ENCODE measurements around the gene DPH7. TPM values are rescaled to one million over a fixed set of nuclear protein-coding genes. Genes with fewer than 3 reads are reported as not detected.

Gene DPH7
- total RNA-seq, 2 experiments from 2014 or later = 32.4 to 36.6 TPM

- Mint-ChIP-seq H3K4me1 (ENCODE audit: low read depth) (peaks cover 27% of the 10 kb centered on the region), H3K9me3 (no peaks in the 10 kb centered on the region), H3K36me3 (ENCODE audit: low read depth) (peaks cover 16% of the 10 kb centered on the region), H3K27ac (no peak overlapping the region), H3K27me3 (ENCODE audit: low read depth) (no peaks in the 10 kb centered on the region), H3K4me3 (no peak overlapping the region)
- no peak for DNase-seq
- intact Hi-C loops (cut with micrococcal nuclease) = no loop called here
- CTCF ChIA-PET = no interaction called here
Observed at GRCh38 chr9:137614631-137615386, 36.1 kb upstream of the DPH7 start.

GRCh38 chr9:137613738-137614523 is 35.2 kb upstream of the DPH7 start:
- Mint-ChIP-seq H3K27me3 (ENCODE audit: low read depth) (no peaks in the 10 kb centered on the region), H3K4me3 (no peak overlapping the region), H3K36me3 (ENCODE audit: low read depth) (peaks cover 16% of the 10 kb centered on the region), H3K27ac (no peak overlapping the region), H3K4me1 (ENCODE audit: low read depth) (peaks cover 24% of the 10 kb centered on the region), H3K9me3 (no peaks in the 10 kb centered on the region)
- intact Hi-C loops (cut with micrococcal nuclease) = no loop called here
- no peak for DNase-seq
- CTCF ChIA-PET = no interaction called here

- intact Hi-C loops (cut with micrococcal nuclease) = no loop called here
- Mint-ChIP-seq H3K4me1 (ENCODE audit: low read depth) (peaks cover 24% of the 10 kb centered on the region), H3K9me3 (no peaks in the 10 kb centered on the region), H3K4me3 (no peak overlapping the region), H3K36me3 (ENCODE audit: low read depth) (peaks cover 16% of the 10 kb centered on the region), H3K27me3 (ENCODE audit: low read depth) (no peaks in the 10 kb centered on the region), H3K27ac (no peak overlapping the region)
- CTCF ChIA-PET = no interaction called here
- DNase-seq = no peak
Observed at GRCh38 chr9:137613259-137613658, 34.5 kb upstream of the DPH7 start.

GRCh38 chr9:137612741-137613142 is 34.0 kb upstream of the DPH7 start:
- DNase-seq = no peak
- no peaks in the 10 kb centered on the region for H3K9me3 Mint-ChIP-seq
- peaks cover 12% of the 10 kb centered on the region for H3K36me3 Mint-ChIP-seq (ENCODE audit: low read depth)
- H3K4me1 Mint-ChIP-seq (ENCODE audit: low read depth) = peaks cover 21% of the 10 kb centered on the region
- no peak overlapping the region for H3K27ac Mint-ChIP-seq
- CTCF ChIA-PET = no interaction called here
- no peak overlapping the region for H3K4me3 Mint-ChIP-seq
- H3K27me3 Mint-ChIP-seq (ENCODE audit: low read depth) = no peaks in the 10 kb centered on the region
- intact Hi-C loops (cut with micrococcal nuclease) = no loop called here

- H3K9me3 Mint-ChIP-seq = no peaks in the 10 kb centered on the region
- intact Hi-C loops (cut with micrococcal nuclease) = no loop called here
- H3K4me3 Mint-ChIP-seq = no peak overlapping the region
- peak overlapping the region; percentile 30 for H3K27ac Mint-ChIP-seq
- peaks cover 20% of the 10 kb centered on the region for H3K4me1 Mint-ChIP-seq (ENCODE audit: low read depth)
- no peaks in the 10 kb centered on the region for H3K27me3 Mint-ChIP-seq (ENCODE audit: low read depth)
- CTCF ChIA-PET = no interaction called here
- H3K36me3 Mint-ChIP-seq (ENCODE audit: low read depth) = peaks cover 5% of the 10 kb centered on the region
- peak; percentile 63 for DNase-seq
Observed at GRCh38 chr9:137611623-137612609, 33.2 kb upstream of the DPH7 start.

GRCh38 chr9:137610944-137611343 is 32.2 kb upstream of the DPH7 start:
- Mint-ChIP-seq H3K27me3 (ENCODE audit: low read depth) (no peaks in the 10 kb centered on the region), H3K4me1 (ENCODE audit: low read depth) (peaks cover 25% of the 10 kb centered on the region), H3K9me3 (no peaks in the 10 kb centered on the region), H3K4me3 (no peak overlapping the region), H3K27ac (peak overlapping the region; percentile 28), H3K36me3 (ENCODE audit: low read depth) (peaks cover 5% of the 10 kb centered on the region)
- CTCF ChIA-PET = no interaction called here
- no peak for DNase-seq
- intact Hi-C loops (cut with micrococcal nuclease) = no loop called here

GRCh38 chr9:137607141-137607857 is 28.6 kb upstream of the DPH7 start:
- Mint-ChIP-seq H3K9me3 (no peaks in the 10 kb centered on the region), H3K36me3 (ENCODE audit: low read depth) (no peaks in the 10 kb centered on the region), H3K27me3 (ENCODE audit: low read depth) (no peaks in the 10 kb centered on the region), H3K4me3 (peak overlapping the region; percentile 75), H3K27ac (no peak overlapping the region), H3K4me1 (ENCODE audit: low read depth) (peaks cover 23% of the 10 kb centered on the region)
- peak; percentile 14 for DNase-seq
- intact Hi-C loops (cut with micrococcal nuclease) = no loop called here
- CTCF ChIA-PET = no interaction called here

GRCh38 chr9:137606734-137607138 is 28.0 kb upstream of the DPH7 start:
- peaks cover 20% of the 10 kb centered on the region for H3K4me1 Mint-ChIP-seq (ENCODE audit: low read depth)
- no peaks in the 10 kb centered on the region for H3K36me3 Mint-ChIP-seq (ENCODE audit: low read depth)
- no peaks in the 10 kb centered on the region for H3K9me3 Mint-ChIP-seq
- peak overlapping the region; percentile 75 for H3K4me3 Mint-ChIP-seq
- intact Hi-C loops (cut with micrococcal nuclease) = no loop called here
- no peaks in the 10 kb centered on the region for H3K27me3 Mint-ChIP-seq (ENCODE audit: low read depth)
- no peak for DNase-seq
- CTCF ChIA-PET = no interaction called here
- no peak overlapping the region for H3K27ac Mint-ChIP-seq

GRCh38 chr9:137606005-137606621 is 27.4 kb upstream of the DPH7 start:
- CTCF ChIA-PET = no interaction called here
- H3K27ac Mint-ChIP-seq = no peak overlapping the region
- no peaks in the 10 kb centered on the region for H3K36me3 Mint-ChIP-seq (ENCODE audit: low read depth)
- peak; percentile 15 for DNase-seq
- peak overlapping the region; percentile 75 for H3K4me3 Mint-ChIP-seq
- intact Hi-C loops (cut with micrococcal nuclease) = no loop called here
- H3K9me3 Mint-ChIP-seq = no peaks in the 10 kb centered on the region
- H3K4me1 Mint-ChIP-seq (ENCODE audit: low read depth) = peaks cover 13% of the 10 kb centered on the region
- H3K27me3 Mint-ChIP-seq (ENCODE audit: low read depth) = no peaks in the 10 kb centered on the region

GRCh38 chr9:137605121-137606004 is 26.6 kb upstream of the DPH7 start, which contains the start of gene ARRDC1:
TSS of gene ARRDC1 (plus strand) at chr9:137605686. CDS start at chr9:137605718, 32 bp downstream.
- Mint-ChIP-seq H3K27me3 (ENCODE audit: low read depth) (no peaks in the 10 kb centered on the region), H3K9me3 (no peaks in the 10 kb centered on the region), H3K36me3 (ENCODE audit: low read depth) (no peaks in the 10 kb centered on the region), H3K27ac (no peak within 1 kb of the TSS), H3K4me3 (peak within 1 kb of the TSS; percentile 75), H3K4me1 (ENCODE audit: low read depth) (peaks cover 13% of the 10 kb centered on the region)
- intact Hi-C loops (cut with micrococcal nuclease) = loop anchor here (1.0 kb wide), 5 partner anchors 13 to 151 kb away; partner anchors contain the start of genes MRPL41 and ZMYND19
- peak; percentile 93 for DNase-seq
- CTCF ChIA-PET = no interaction called here

All from activated naive CD4-positive, alpha-beta T cell treated with anti-CD3 and anti-CD28 coated beads for 36 hours (primary cell).